GM12878 (cell line): Measurements from ENCODE around the gene MRNIP. TPM values are rescaled to one million over a fixed set of nuclear protein-coding genes. Genes with fewer than 3 reads are reported as not detected.
A peak's percentile ranks its signal among the peaks of the same experiment; 100 is the strongest.

Source experiments
- ATAC-seq: fragments of 200-7000 bp; cut with Tn5 transposase; 3 replicates; pipeline ENCODE4 v1.9.1; 2020; ENCODE audit warnings: mild to moderate bottlenecking, moderate library complexity
- BruUV-seq: library from RNA; stranded (reverse); fragments of 400-500 nt; replicated peaks from 2 replicates; lab custom pipeline; 2021; lab: Mats Ljungman, UMichigan
- CTCF ChIA-PET: fragments of 300-600 bp; sonication (Branson Sonifier 250); formaldehyde crosslinking; extraction: SDS; loops from one replicate; lab custom pipeline; 2021; ENCODE audit warnings: inconsistent platforms; lab: Yijun Ruan, JAX
- POLR2A ChIA-PET: fragments of 350-600 bp; formaldehyde crosslinking; extraction: SDS; loops from one replicate; lab custom pipeline; 2021; ENCODE audit warnings: inconsistent platforms; lab: Charles Lee
- RAD21 ChIA-PET: fragments of 300-600 bp; sonication (Branson Sonifier 250); formaldehyde crosslinking; loops from one replicate; lab custom pipeline; 2023; ENCODE audit warnings: antibody characterized with exemption; ENCODE audit not compliant: unreplicated experiment; lab: Charles Lee
- SMC1A ChIA-PET: fragments of 300-600 bp; sonication (Branson Sonifier 250); formaldehyde crosslinking; loops from one replicate; lab custom pipeline; 2023; ENCODE audit not compliant: unreplicated experiment, uncharacterized antibody; lab: Charles Lee
- DNase-seq: peaks from one replicate; pipeline ENCODE4 v3.0.0-alpha.2; 2011; ENCODE audit warnings: low read depth, low spot score
- FAIRE-seq: peaks from 3 replicates; lab custom pipeline; 2011; peaks lifted over from hg19 to GRCh38; lab: Jason Lieb, UNC
- H2AFZ ChIP-seq: 2 replicates; pipeline ENCODE4 v1.6.0; 2011; ENCODE audit warnings: low read depth, low read length, control low read depth; ENCODE audit not compliant: control insufficient read depth
- H3K27ac ChIP-seq: 2 replicates; pipeline ENCODE4 v1.5.1; 2011; ENCODE audit warnings: control low read depth; ENCODE audit not compliant: control insufficient read depth, insufficient read depth
- H3K27me3 ChIP-seq, 2 experiments: replicated peaks in 1 of 2; 2 replicates each; pipeline versions ENCODE4 v1.6.0 to v1.6.1; 2011; ENCODE audit warnings: low read length in 1 of 2; ENCODE audit not compliant: control insufficient read depth in 2 of 2, insufficient read depth in 2 of 2
- H3K36me3 ChIP-seq, 2 experiments: 2 replicates each; pipeline ENCODE4 v1.5.1; 2011; ENCODE audit warnings: low read length in 1 of 2; ENCODE audit not compliant: control insufficient read depth in 2 of 2, insufficient read depth in 2 of 2
- H3K4me1 ChIP-seq: 2 replicates; pipeline ENCODE4 v1.6.1; 2011; ENCODE audit warnings: mild to moderate bottlenecking, low read length, moderate library complexity, mixed read lengths; ENCODE audit not compliant: control insufficient read depth, insufficient read depth
- H3K4me2 ChIP-seq: 2 replicates; pipeline ENCODE4 v1.6.0; 2011; ENCODE audit warnings: control low read depth; ENCODE audit not compliant: control insufficient read depth, insufficient read depth
- H3K4me3 ChIP-seq: fragments of 200-600 bp; sonication (generic); 2 replicates; pipeline ENCODE4 v1.5.1; 2016
- H3K79me2 ChIP-seq: 2 replicates; pipeline ENCODE4 v1.6.0; 2011; ENCODE audit warnings: low read length; ENCODE audit not compliant: control insufficient read depth, insufficient read depth
- H3K9ac ChIP-seq: 2 replicates; pipeline ENCODE4 v1.8.0; 2011; ENCODE audit warnings: low read length, control low read depth, mixed read lengths; ENCODE audit not compliant: control insufficient read depth, insufficient read depth
- H3K9me3 ChIP-seq: replicated peaks from 3 replicates; pipeline ENCODE4 v1.5.1; 2011; ENCODE audit warnings: mild to moderate bottlenecking, low read length; ENCODE audit not compliant: control insufficient read depth, insufficient read depth
- H4K20me1 ChIP-seq: 2 replicates; pipeline ENCODE4 v1.6.0; 2011; ENCODE audit not compliant: control insufficient read depth, insufficient read depth
- CHD4 ChIP-seq: fragments of 200-600 bp; sonication (generic); IDR thresholded peaks from 2 replicates; pipeline ENCODE4 v1.6.1; 2016; ENCODE audit warnings: mild to moderate bottlenecking
- CREM ChIP-seq: IDR thresholded peaks from 2 replicates; pipeline ENCODE4 v1.6.1; 2014; ENCODE audit warnings: antibody characterized with exemption, low read depth
- ELK1 ChIP-seq: IDR thresholded peaks from 2 replicates; pipeline ENCODE4 v1.6.1; 2012; ENCODE audit warnings: low read depth, low read length, improper control_type of control experiment
- IRF5 ChIP-seq: fragments of 450-650 bp; IDR thresholded peaks from 2 replicates; pipeline ENCODE4 v1.6.1; 2017; ENCODE audit warnings: borderline replicate concordance
- JUNB ChIP-seq: IDR thresholded peaks from 2 replicates; pipeline ENCODE4 v1.6.1; 2016; ENCODE audit warnings: antibody characterized with exemption, mild to moderate bottlenecking
- JUND ChIP-seq: IDR thresholded peaks from 2 replicates; pipeline ENCODE4 v1.6.1; 2012; ENCODE audit warnings: low read depth, mild to moderate bottlenecking, low read length, improper control_type of control experiment, moderate library complexity
- MEF2B ChIP-seq: fragments of 450-650 bp; IDR thresholded peaks from 2 replicates; pipeline ENCODE4 v1.6.1; 2018; ENCODE audit warnings: mild to moderate bottlenecking, moderate library complexity; ENCODE audit not compliant: partially characterized antibody, poor library complexity, severe bottlenecking
- MTA3 ChIP-seq: IDR thresholded peaks from 2 replicates; pipeline ENCODE4 v1.6.1; 2012; ENCODE audit warnings: low read length, inconsistent platforms, borderline replicate concordance
- MXI1 ChIP-seq: fragments of 150-350 bp; IDR thresholded peaks from 2 replicates; pipeline ENCODE4 v1.6.1; 2011; ENCODE audit warnings: low read depth, mild to moderate bottlenecking, inconsistent platforms, low read length, improper control_type of control experiment
- NFIC ChIP-seq: IDR thresholded peaks from 2 replicates; pipeline ENCODE4 v1.6.1; 2012; ENCODE audit warnings: low read depth, mild to moderate bottlenecking, inconsistent platforms, low read length, moderate library complexity
- NFYA ChIP-seq: IDR thresholded peaks from 2 replicates; pipeline ENCODE4 v1.6.1; 2011; ENCODE audit warnings: low read depth, mild to moderate bottlenecking, low read length, improper control_type of control experiment, borderline replicate concordance
- PAX8 ChIP-seq: fragments of 450-650 bp; IDR thresholded peaks from 2 replicates; pipeline ENCODE4 v1.6.1; 2017; ENCODE audit warnings: mild to moderate bottlenecking, moderate library complexity
- POU2F2 ChIP-seq: IDR thresholded peaks from 3 replicates; pipeline ENCODE4 v1.6.1; 2011; ENCODE audit warnings: low read depth, mild to moderate bottlenecking, low read length, borderline replicate concordance
- SIX5 ChIP-seq: IDR thresholded peaks from 2 replicates; pipeline ENCODE4 v1.6.1; 2011; ENCODE audit warnings: mild to moderate bottlenecking, low read depth, low read length, moderate library complexity; ENCODE audit not compliant: severe bottlenecking
- SKIL ChIP-seq: fragments of 450-650 bp; IDR thresholded peaks from 2 replicates; pipeline ENCODE4 v1.6.1; 2017; ENCODE audit warnings: mild to moderate bottlenecking, low read depth, inconsistent platforms; ENCODE audit not compliant: poor library complexity, severe bottlenecking
- WRNIP1 ChIP-seq: IDR thresholded peaks from 2 replicates; pipeline ENCODE4 v1.6.1; 2011; ENCODE audit warnings: low read depth, low read length, improper control_type of control experiment, borderline replicate concordance
- ZSCAN29 ChIP-seq: fragments of 450-650 bp; IDR thresholded peaks from 2 replicates; pipeline ENCODE4 v1.6.1; 2017; ENCODE audit warnings: mild to moderate bottlenecking, moderate library complexity
- WGBS: methylation state at CpG from one replicate; pipeline ENCODE4 v1.1.6; 2016; ENCODE audit warnings: low lambda C conversion rate; ENCODE audit not compliant: insufficient replicate concordance, insufficient coverage; ENCODE audit errors: missing lambda C conversion rate; 5-methylcytosine and 5-hydroxymethylcytosine counted together
- in situ Hi-C: fragments of 300-500 bp; cut with MboI; formaldehyde crosslinking; loops from 9 replicates; pipeline ENCODE4 v1.14.3; 2018; ENCODE audit warnings: mixed read lengths
- intact Hi-C: fragments of 100-400 bp; cut with micrococcal nuclease; formaldehyde crosslinking; loops from one replicate; pipeline ENCODE4 v1.14.2; 2022; ENCODE audit not compliant: unreplicated experiment
- polyA plus RNA-seq, 11 experiments: library from polyadenylated mRNA; depleted of rRNA in 4 of 11; unstranded in 6 of 11; stranded (reverse) in 5 of 11; fragments of >200 nt; fragmentation: Nextera tagmentation in 4 of 11; fragmentation: Illumina TruSeq in 1 of 11; extraction: Ambion mirVana in 4 of 11; extraction: Trizol in 1 of 11; gene quantifications; 1 replicate in 1 of 11; 2 replicates in 10 of 11; pipeline versions ENCODE4 v1.2.1 to v1.2.3, GENCODE V29; 2011 to 2016; ENCODE audit warnings: inconsistent platforms in 2 of 11, missing spikeins in 2 of 11, low read depth in 1 of 11
- total RNA-seq, 4 experiments: library from RNA; depleted of rRNA in 3 of 4; stranded (reverse); fragments of >200 nt in 3 of 4; fragmentation: Illumina TruSeq in 1 of 4; extraction: Trizol in 1 of 4; gene quantifications; 2 replicates each; pipeline versions ENCODE4 v1.2.1 to v1.2.3, GENCODE V29; 2013 to 2021

MRNIP gene
- total and polyA plus RNA-seq, 10 of the 15 experiments (the other 5 are each of a cell fraction or from before 2014, with no cell fraction given): 2.4 to 30.4 (median 13.1) TPM

GRCh38 chr5:179821298-179822058 lies 37.1 kb downstream of the MRNIP start:
- SMC1A ChIA-PET: interaction anchor here (0.9 to 1.1 kb wide), 3 partner anchors 12 to 58 kb away, joined by 3 to 4 read pairs (median 3); partner anchors contain the start of gene LTC4S
- RAD21 ChIA-PET: interaction anchor here (0.9 kb wide), 1 partner anchor 16 kb away, joined by 4 read pairs; no protein-coding TSS in a partner anchor
- in situ Hi-C loops (loop anchor here (25.0 kb wide), 1 partner anchor 991 kb away; the partner anchor contains the start of gene MGAT1), intact Hi-C loops (loop anchor here (2.0 kb wide), 1 partner anchor 37 kb away; the partner anchor contains the start of gene MRNIP)
- peaks cover 17% of the 10 kb centered on the region for H4K20me1 ChIP-seq
- peaks cover 16 to 20% of the 10 kb centered on the region in 2 experiments for H3K36me3 ChIP-seq
- peak overlapping the region; percentile 99 for H3K4me2 ChIP-seq
- peak overlapping the region; percentile 92 for H3K9ac ChIP-seq
- POLR2A ChIA-PET: interaction anchor here (0.6 to 2.0 kb wide), 11 partner anchors 9 to 199 kb away, joined by 3 to 7 read pairs (median 4); partner anchors contain the start of genes HNRNPH1 and MRNIP
- H2AFZ ChIP-seq: peak overlapping the region; percentile 47
- WGBS: under 1% methylated on average over 49 of the region's 54 CpGs
- peaks cover 29% of the 10 kb centered on the region for H3K79me2 ChIP-seq
- CTCF ChIA-PET: interaction anchor here (1.0 to 1.8 kb wide), 2 partner anchors 20 to 39 kb away, joined by 4 to 6 read pairs; no protein-coding TSS in a partner anchor
- H3K4me1 ChIP-seq: peaks cover 37% of the 10 kb centered on the region
- H3K27me3 ChIP-seq: no peaks in the 10 kb centered on the region
- BruUV-seq: no TSS peak
- H3K27ac ChIP-seq: peak overlapping the region; percentile 96
- FAIRE-seq: peak; percentile 91
- peak; percentile 74 for ATAC-seq
- no peak for DNase-seq
- no peaks in the 10 kb centered on the region for H3K9me3 ChIP-seq
- peak overlapping the region; percentile 93 for H3K4me3 ChIP-seq
- TF ChIP-seq POU2F2 (peak; percentile 69; the same call in 2 of the 3 replicates), WRNIP1 (no peak), JUND (no peak), JUNB (no peak), MTA3 (no peak), SIX5 (no peak), ZSCAN29 (no peak), ELK1 (no peak), CHD4 (no peak), NFYA (no peak), NFIC (no peak), IRF5 (no peak), MEF2B (no peak), CREM (no peak; the same call in 1 of the 2 replicates), PAX8 (no peak), SKIL (peak; percentile 30), MXI1 (peak; percentile 58; the same call in 1 of the 2 replicates)
